Measurements from ENCODE around the gene PRDM15. TPM values are rescaled to one million over a fixed set of nuclear protein-coding genes. Genes with fewer than 3 reads are reported as not detected.

Gene PRDM15
- total RNA-seq, 1 donor from 2014 or later, result 2.9 TPM

- DNase-seq, result no peak
- H3K27ac ChIP-seq (replicated peaks), result no peak overlapping the region
- no peaks in the 10 kb centered on the region for H3K9me3 ChIP-seq (replicated peaks)
- H3K4me1 ChIP-seq, result no peaks in the 10 kb centered on the region
- no peaks in the 10 kb centered on the region for H3K27me3 ChIP-seq (ENCODE audit: low read depth)
- intact Hi-C loops (cut with micrococcal nuclease), result no loop called here
- H3K36me3 ChIP-seq, result peaks cover 61% of the 10 kb centered on the region
- H3K4me3 ChIP-seq, result no peak overlapping the region
- TF ChIP-seq CTCF (IDR thresholded peaks at IDR 0.05; ENCODE audit: borderline replicate concordance), result no peak
Observed at GRCh38 chr21:41834252-41834925, 44.8 kb downstream of the PRDM15 start.

GRCh38 chr21:41833497-41834115 is 45.5 kb downstream of the PRDM15 start:
- Histone ChIP-seq H3K27ac (replicated peaks) (no peak overlapping the region), H3K9me3 (replicated peaks) (no peaks in the 10 kb centered on the region), H3K4me3 (no peak overlapping the region), H3K4me1 (no peaks in the 10 kb centered on the region), H3K36me3 (peaks cover 53% of the 10 kb centered on the region), H3K27me3 (ENCODE audit: low read depth) (no peaks in the 10 kb centered on the region)
- no peak for DNase-seq
- no peak for TF ChIP-seq CTCF (IDR thresholded peaks at IDR 0.05; ENCODE audit: borderline replicate concordance)
- intact Hi-C loops (cut with micrococcal nuclease), result no loop called here

- no peak overlapping the region for H3K4me3 ChIP-seq
- no peak overlapping the region for H3K27ac ChIP-seq (replicated peaks)
- H3K27me3 ChIP-seq (ENCODE audit: low read depth), result no peaks in the 10 kb centered on the region
- peaks cover 55% of the 10 kb centered on the region for H3K36me3 ChIP-seq
- TF ChIP-seq CTCF (IDR thresholded peaks at IDR 0.05; ENCODE audit: borderline replicate concordance), result no peak
- H3K4me1 ChIP-seq, result no peaks in the 10 kb centered on the region
- H3K9me3 ChIP-seq (replicated peaks), result no peaks in the 10 kb centered on the region
- DNase-seq, result no peak
- intact Hi-C loops (cut with micrococcal nuclease), result no loop called here
Observed at GRCh38 chr21:41832596-41833496, 46.3 kb downstream of the PRDM15 start.

GRCh38 chr21:41831866-41832595 is 47.1 kb downstream of the PRDM15 start:
- Histone ChIP-seq H3K27me3 (ENCODE audit: low read depth) (no peaks in the 10 kb centered on the region), H3K4me3 (no peak overlapping the region), H3K36me3 (peaks cover 55% of the 10 kb centered on the region), H3K9me3 (replicated peaks) (no peaks in the 10 kb centered on the region), H3K4me1 (no peaks in the 10 kb centered on the region), H3K27ac (replicated peaks) (no peak overlapping the region)
- DNase-seq, result no peak
- intact Hi-C loops (cut with micrococcal nuclease), result no loop called here
- TF ChIP-seq CTCF (IDR thresholded peaks at IDR 0.05; ENCODE audit: borderline replicate concordance), result no peak

GRCh38 chr21:41831453-41831831 is 47.7 kb downstream of the PRDM15 start:
- TF ChIP-seq CTCF (IDR thresholded peaks at IDR 0.05; ENCODE audit: borderline replicate concordance), result no peak
- no peak overlapping the region for H3K4me3 ChIP-seq
- peaks cover 53% of the 10 kb centered on the region for H3K36me3 ChIP-seq
- no peak for DNase-seq
- H3K27me3 ChIP-seq (ENCODE audit: low read depth), result no peaks in the 10 kb centered on the region
- H3K27ac ChIP-seq (replicated peaks), result no peak overlapping the region
- intact Hi-C loops (cut with micrococcal nuclease), result no loop called here
- no peaks in the 10 kb centered on the region for H3K9me3 ChIP-seq (replicated peaks)
- H3K4me1 ChIP-seq, result no peaks in the 10 kb centered on the region
